ENCODE measurements around the gene CSTB. TPM values are rescaled to one million over a fixed set of nuclear protein-coding genes. Genes with fewer than 3 reads are reported as not detected.

Gene CSTB
- total and polyA plus RNA-seq, 4 donors = 3.8 to 62.4 (median 33.7) TPM

GRCh38 chr21:43728154-43728466, 48.0 kb downstream of the CSTB start:
- Histone ChIP-seq H3K4me1 (ENCODE audit: control insufficient read depth in 4 of 4, insufficient read depth in 4 of 4, low read length in 3 of 4) (peaks cover 26 to 64% (median 48%) of the 10 kb centered on the region in 4 donors), H3K27ac (ENCODE audit: low read depth in 1 of 2, low read length in 2 of 2) (peak overlapping the region; percentile 99), H3K36me3 (ENCODE audit: control insufficient read depth in 4 of 4, insufficient read depth in 3 of 4, low read depth in 1 of 4, low read length in 3 of 4) (peaks cover 0 to 4% (median 0%) of the 10 kb centered on the region in 4 donors), H3K9ac (ENCODE audit: low read depth in 1 of 2, low read length in 2 of 2) (peak overlapping the region; percentile 57 to 81), H3K9me3 (ENCODE audit: control insufficient read depth in 4 of 4, low read length in 3 of 4) (no peaks in the 10 kb centered on the region), H3K4me3 (ENCODE audit: low read depth in 1 of 3, low read length in 3 of 3) (peak overlapping the region in 1 of 3 donors; percentile 42), H3K27me3 (ENCODE audit: control insufficient read depth in 4 of 4, insufficient read depth in 4 of 4, low read length in 3 of 4) (no peaks in the 10 kb centered on the region)
- TF ChIP-seq MAX (IDR thresholded peaks at IDR 0.05) = no peak
- peak; percentile 78 to 81 for TF ChIP-seq RXRA (IDR thresholded peaks at IDR 0.05)
- 17% methylated on average over 7 of the region's 7 CpGs for WGBS
- DNase-seq (ENCODE audit: low spot score) = no peak

GRCh38 chr21:43727519-43728153, 48.5 kb downstream of the CSTB start:
- no peaks in the 10 kb centered on the region for H3K9me3 ChIP-seq (ENCODE audit: control insufficient read depth in 4 of 4, low read length in 3 of 4)
- peak; percentile 48 for DNase-seq (ENCODE audit: low spot score)

More at GRCh38 chr21:43727519-43728153, 48.5 kb downstream of the CSTB start:
- H3K36me3 ChIP-seq (ENCODE audit: control insufficient read depth in 4 of 4, insufficient read depth in 3 of 4, low read depth in 1 of 4, low read length in 3 of 4) = peaks cover 0 to 4% (median 0%) of the 10 kb centered on the region in 4 donors
- peaks cover 26 to 61% (median 47%) of the 10 kb centered on the region in 4 donors for H3K4me1 ChIP-seq (ENCODE audit: control insufficient read depth in 4 of 4, insufficient read depth in 4 of 4, low read length in 3 of 4)
- TF ChIP-seq HNF4A (conservative IDR thresholded peaks at IDR 0.05) (peak; percentile 58 to 83), RXRA (IDR thresholded peaks at IDR 0.05) (peak; percentile 83 to 88), MAX (IDR thresholded peaks at IDR 0.05) (peak; percentile 83), EGR1 (IDR thresholded peaks at IDR 0.05; ENCODE audit: low read depth in 2 of 2) (peak in 1 of 2 donors; percentile 39), JUND (IDR thresholded peaks at IDR 0.05) (peak in 1 of 2 donors; percentile 25), CTCF (IDR thresholded peaks at IDR 0.05; ENCODE audit: low read depth, low read length, missing input control) (no peak), TAF1 (conservative IDR thresholded peaks at IDR 0.05) (no peak), SP1 (IDR thresholded peaks at IDR 0.05) (peak; percentile 70), FOXA1 (IDR thresholded peaks at IDR 0.05) (no peak), YY1 (IDR thresholded peaks at IDR 0.05) (peak; percentile 71), NR2F2 (IDR thresholded peaks at IDR 0.05) (peak; percentile 21), HNF4G (IDR thresholded peaks at IDR 0.05) (no peak), ATF3 (IDR thresholded peaks at IDR 0.05) (no peak), RAD21 (IDR thresholded peaks at IDR 0.05) (peak in 1 of 2 donors; percentile 30), GABPA (IDR thresholded peaks at IDR 0.05 in 1 of 2, conservative IDR thresholded peaks at IDR 0.05 in 1 of 2) (no peak), ZBTB33 (IDR thresholded peaks at IDR 0.05) (no peak), FOXA2 (IDR thresholded peaks at IDR 0.05) (no peak), REST (IDR thresholded peaks at IDR 0.05) (no peak)
- peak overlapping the region; percentile 57 to 81 for H3K9ac ChIP-seq (ENCODE audit: low read depth in 1 of 2, low read length in 2 of 2)
- H3K27ac ChIP-seq (ENCODE audit: low read depth in 1 of 2, low read length in 2 of 2) = peak overlapping the region; percentile 99
- 32% methylated on average over 10 of the region's 10 CpGs for WGBS
- no peaks in the 10 kb centered on the region for H3K27me3 ChIP-seq (ENCODE audit: control insufficient read depth in 4 of 4, insufficient read depth in 4 of 4, low read length in 3 of 4)
- no peak overlapping the region for H3K4me3 ChIP-seq (ENCODE audit: low read depth in 1 of 3, low read length in 3 of 3)
